Fibroblast of lung (primary cell): ENCODE measurements around the gene LZTS2. TPM values are rescaled to one million over a fixed set of nuclear protein-coding genes. Genes with fewer than 3 reads are reported as not detected.

ENCODE experiments used
- DNase-seq, 2 donors: peaks; one replicate each; pipeline versions ENCODE4 v3.0.0 to v3.0.0-alpha.2; 2010; ENCODE audit warnings: low read depth in 2 of 2
- H2AFZ ChIP-seq: 2 replicates; pipeline ENCODE4 v1.5.1; 2012; ENCODE audit warnings: low read length, control low read depth, inconsistent platforms
- H3K27ac ChIP-seq: 2 replicates; pipeline ENCODE4 v1.5.1; 2011; ENCODE audit warnings: low read length, control low read depth; ENCODE audit not compliant: insufficient read depth
- H3K27me3 ChIP-seq: 2 replicates; pipeline ENCODE4 v1.5.1; 2011; ENCODE audit warnings: mild to moderate bottlenecking, low read length; ENCODE audit not compliant: control insufficient read depth, insufficient read depth
- H3K36me3 ChIP-seq: 2 replicates; pipeline ENCODE4 v1.5.1; 2011; ENCODE audit warnings: low read length; ENCODE audit not compliant: control insufficient read depth, insufficient read depth
- H3K4me1 ChIP-seq: 2 replicates; pipeline ENCODE4 v1.5.1; 2011; ENCODE audit warnings: low read length; ENCODE audit not compliant: control insufficient read depth, insufficient read depth; ENCODE audit errors: extremely low read depth
- H3K4me2 ChIP-seq: 2 replicates; pipeline ENCODE4 v1.5.1; 2011; ENCODE audit warnings: low read length, control low read depth; ENCODE audit not compliant: insufficient read depth; ENCODE audit errors: extremely low read depth
- H3K4me3 ChIP-seq, 4 experiments: fragments of 200-600 bp in 1 of 4; sonication (generic) in 1 of 4; replicated peaks in 1 of 4; 2 replicates each; pipeline ENCODE4 v1.5.1; 2011 to 2016; ENCODE audit warnings: low read length in 4 of 4, low read depth in 3 of 4, mild to moderate bottlenecking in 3 of 4, control low read depth in 2 of 4, inconsistent platforms in 1 of 4, mixed read lengths in 1 of 4; ENCODE audit not compliant: insufficient read depth in 1 of 4; ENCODE audit errors: control extremely low read depth in 1 of 4
- H3K79me2 ChIP-seq: 2 replicates; pipeline ENCODE4 v1.5.1; 2012; ENCODE audit warnings: mild to moderate bottlenecking, low read length, inconsistent platforms; ENCODE audit not compliant: control insufficient read depth, insufficient read depth
- H3K9ac ChIP-seq: 2 replicates; pipeline ENCODE4 v1.5.1; 2011; ENCODE audit warnings: mild to moderate bottlenecking, low read length, control low read depth; ENCODE audit not compliant: insufficient read depth
- H3K9me3 ChIP-seq: 2 replicates; pipeline ENCODE4 v1.5.1; 2012; ENCODE audit warnings: low read depth, low read length; ENCODE audit not compliant: control insufficient read depth, insufficient read depth
- H4K20me1 ChIP-seq: 2 replicates; pipeline ENCODE4 v1.5.1; 2011; ENCODE audit warnings: low read length; ENCODE audit not compliant: control insufficient read depth, insufficient read depth; ENCODE audit errors: extremely low read depth
- EZH2 ChIP-seq: IDR thresholded peaks from 2 replicates; pipeline ENCODE4 v1.5.1; 2012; ENCODE audit warnings: low read length, control low read depth, mild to moderate bottlenecking; ENCODE audit errors: missing control alignments
- polyA plus RNA-seq, 2 donors: library from polyadenylated mRNA; depleted of rRNA in 1 of 2; stranded (reverse) in 1 of 2; unstranded in 1 of 2; fragments of >200 nt; gene quantifications; 2 replicates each; pipeline ENCODE4 v1.2.1, GENCODE V29; 2011 to 2012; ENCODE audit warnings: missing spikeins in 1 of 2
- total RNA-seq: library from RNA; depleted of rRNA; stranded (reverse); fragments of >200 nt; gene quantifications from 2 replicates; pipeline ENCODE4 v1.2.1, GENCODE V29; 2014
- TF ChIP-seq, protein P1 (sequence below), 2 donors: IDR thresholded peaks in 1 of 2; conservative IDR thresholded peaks in 1 of 2; 1 replicate in 1 of 2; 2 replicates in 1 of 2; pipeline ENCODE4 v1.5.1; 2011 to 2012; ENCODE audit warnings: low read length in 2 of 2, control low read depth in 1 of 2, inconsistent platforms in 1 of 2, low read depth in 1 of 2, mild to moderate bottlenecking in 1 of 2

The LZTS2 gene
- total and polyA plus RNA-seq, 2 donors (not counting 1 experiment from before 2014, with no cell fraction given) = 34.7 to 120 TPM

DNA sequence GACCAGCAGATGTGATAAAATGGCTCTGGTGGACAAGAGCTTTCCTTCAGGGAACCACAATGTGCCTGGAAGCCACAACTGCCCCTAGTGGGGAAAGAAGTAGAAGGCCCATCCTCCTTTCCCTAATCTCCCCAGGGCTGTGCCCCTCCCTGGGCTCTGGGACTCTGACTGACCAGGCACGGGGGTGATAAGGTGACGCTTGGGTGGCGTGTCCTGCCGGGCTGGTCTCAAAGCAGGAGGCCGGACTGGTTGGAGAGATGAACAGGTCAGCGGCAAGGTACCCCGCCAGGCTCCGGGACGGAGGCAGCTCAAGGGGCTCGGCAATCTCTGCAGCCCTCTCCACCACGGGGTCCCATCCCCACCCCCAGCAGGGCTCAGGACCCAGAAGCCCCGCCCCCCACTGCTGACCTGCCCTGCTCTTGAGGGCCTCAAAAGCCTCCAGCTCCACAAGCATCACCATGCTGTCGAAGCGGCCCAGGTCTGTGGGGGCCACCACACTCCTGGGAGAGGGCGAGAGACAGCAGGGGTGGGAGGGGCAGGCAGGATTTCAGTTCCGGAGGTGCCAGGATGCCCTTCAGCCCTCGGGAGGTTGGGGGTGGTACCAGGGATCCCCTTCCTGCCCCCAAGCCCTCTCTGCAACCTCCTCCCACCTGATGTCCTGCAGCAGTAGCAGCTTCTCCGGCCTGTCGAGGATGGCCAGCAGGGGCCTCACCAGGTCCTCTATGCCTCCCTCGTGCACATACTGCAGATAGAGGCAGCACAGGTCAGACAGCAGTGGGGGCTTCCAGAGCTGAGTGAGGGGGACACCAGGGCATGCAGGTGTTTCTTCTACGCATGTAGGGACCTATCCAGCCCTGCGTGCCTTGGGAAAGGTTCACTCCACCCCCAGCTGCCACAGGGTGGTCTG, 12.2 kb downstream of the LZTS2 start:
- DNase-seq = no peak

DNA sequence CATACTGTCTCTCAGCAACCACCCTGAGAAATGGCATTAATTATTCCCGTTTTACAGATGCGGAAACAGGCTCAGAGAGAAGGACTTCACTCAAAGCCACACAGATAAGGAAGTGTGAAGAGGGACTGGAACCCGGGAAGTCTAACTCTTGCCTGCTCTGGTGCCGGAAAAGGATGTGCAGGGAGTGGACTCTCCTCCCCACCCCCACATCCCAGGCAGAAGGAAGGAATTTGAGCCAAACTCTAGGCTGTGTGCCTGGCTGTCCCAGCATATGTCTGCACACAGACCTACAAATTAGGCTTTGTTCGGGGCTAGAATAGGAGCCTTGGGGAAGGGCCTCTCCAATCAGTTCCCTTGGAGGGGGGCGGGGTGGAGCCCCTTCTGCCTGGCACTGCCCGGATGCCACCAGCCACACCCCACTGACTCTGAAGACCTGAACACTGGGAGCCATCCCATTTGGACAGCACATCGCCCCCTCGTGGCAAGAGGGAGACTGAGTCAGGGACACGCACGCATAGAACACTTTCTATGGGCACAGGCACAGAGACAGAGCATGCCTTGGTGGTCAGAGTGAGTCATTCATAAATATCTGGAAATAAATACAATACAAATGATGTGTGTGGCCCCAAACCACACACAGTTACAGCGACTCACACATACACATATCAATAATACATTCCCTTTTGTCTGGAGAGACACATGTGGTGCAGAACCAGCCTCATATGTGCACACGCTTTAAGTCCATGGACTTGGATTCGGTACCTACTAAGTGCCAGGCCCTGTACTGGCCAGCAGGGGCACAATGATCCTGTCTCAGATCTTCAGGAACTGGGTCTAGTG, 13.1 kb downstream of the LZTS2 start:
- Histone ChIP-seq H3K4me2 (no peak overlapping the region), H2AFZ (no peak overlapping the region), H3K9me3 (no peaks in the 10 kb centered on the region), H3K36me3 (peaks cover 4% of the 10 kb centered on the region), H3K9ac (no peak overlapping the region), H4K20me1 (no peaks in the 10 kb centered on the region), H3K27ac (peak overlapping the region; percentile 46), H3K4me1 (peaks cover 25% of the 10 kb centered on the region), H3K27me3 (no peaks in the 10 kb centered on the region), H3K79me2 (no peaks in the 10 kb centered on the region), H3K4me3 (no peak overlapping the region)
- peak; percentile 91 to 93 for DNase-seq
- TF ChIP-seq, protein P1, sequence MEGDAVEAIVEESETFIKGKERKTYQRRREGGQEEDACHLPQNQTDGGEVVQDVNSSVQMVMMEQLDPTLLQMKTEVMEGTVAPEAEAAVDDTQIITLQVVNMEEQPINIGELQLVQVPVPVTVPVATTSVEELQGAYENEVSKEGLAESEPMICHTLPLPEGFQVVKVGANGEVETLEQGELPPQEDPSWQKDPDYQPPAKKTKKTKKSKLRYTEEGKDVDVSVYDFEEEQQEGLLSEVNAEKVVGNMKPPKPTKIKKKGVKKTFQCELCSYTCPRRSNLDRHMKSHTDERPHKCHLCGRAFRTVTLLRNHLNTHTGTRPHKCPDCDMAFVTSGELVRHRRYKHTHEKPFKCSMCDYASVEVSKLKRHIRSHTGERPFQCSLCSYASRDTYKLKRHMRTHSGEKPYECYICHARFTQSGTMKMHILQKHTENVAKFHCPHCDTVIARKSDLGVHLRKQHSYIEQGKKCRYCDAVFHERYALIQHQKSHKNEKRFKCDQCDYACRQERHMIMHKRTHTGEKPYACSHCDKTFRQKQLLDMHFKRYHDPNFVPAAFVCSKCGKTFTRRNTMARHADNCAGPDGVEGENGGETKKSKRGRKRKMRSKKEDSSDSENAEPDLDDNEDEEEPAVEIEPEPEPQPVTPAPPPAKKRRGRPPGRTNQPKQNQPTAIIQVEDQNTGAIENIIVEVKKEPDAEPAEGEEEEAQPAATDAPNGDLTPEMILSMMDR (conservative IDR thresholded peaks at IDR 0.05 in 1 of 2, IDR thresholded peaks at IDR 0.05 in 1 of 2; ENCODE audit: low read depth in 1 of 2, low read length in 2 of 2) = peak; percentile 75
- TF ChIP-seq EZH2 = no peak

More for the DNA sequence above, 12.2 kb downstream of the LZTS2 start:
- H3K4me1 ChIP-seq = peaks cover 32% of the 10 kb centered on the region
- H3K27me3 ChIP-seq = no peaks in the 10 kb centered on the region
- peaks cover 9% of the 10 kb centered on the region for H3K36me3 ChIP-seq
- no peak overlapping the region for H2AFZ ChIP-seq
- no peak overlapping the region for H3K9ac ChIP-seq
- no peaks in the 10 kb centered on the region for H3K9me3 ChIP-seq
- TF ChIP-seq, protein P1 (conservative IDR thresholded peaks at IDR 0.05 in 1 of 2, IDR thresholded peaks at IDR 0.05 in 1 of 2; ENCODE audit: low read depth in 1 of 2, low read length in 2 of 2) = peak; percentile 40 to 52
- TF ChIP-seq EZH2 = no peak
- no peak overlapping the region for H3K27ac ChIP-seq
- H3K4me2 ChIP-seq = no peak overlapping the region
- no peak overlapping the region for H3K4me3 ChIP-seq
- no peaks in the 10 kb centered on the region for H4K20me1 ChIP-seq
- H3K79me2 ChIP-seq = no peaks in the 10 kb centered on the region

DNA sequence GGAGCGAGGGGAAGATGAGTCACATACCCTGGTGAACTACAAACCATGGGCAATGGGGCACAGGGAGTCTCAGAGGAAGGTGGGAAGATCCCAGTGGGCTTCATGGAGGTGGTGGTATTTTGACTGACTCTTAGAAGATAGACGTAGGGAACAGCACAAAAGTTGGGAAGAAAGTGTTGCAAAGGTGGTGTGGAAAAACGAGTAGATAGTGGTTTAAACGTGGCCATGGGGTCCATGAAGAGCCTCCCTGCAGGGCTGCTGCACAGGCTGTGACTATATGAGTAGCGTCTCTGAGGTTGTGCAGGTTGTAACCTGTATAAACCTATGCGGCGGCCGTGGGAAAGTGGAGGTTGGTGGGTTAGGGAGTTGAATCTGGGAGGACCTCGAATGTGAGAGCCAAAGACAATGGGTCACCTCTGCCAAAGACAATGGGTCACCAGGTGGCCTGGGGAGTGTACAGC, 13.8 kb downstream of the LZTS2 start:
- TF ChIP-seq, protein P1 (conservative IDR thresholded peaks at IDR 0.05 in 1 of 2, IDR thresholded peaks at IDR 0.05 in 1 of 2; ENCODE audit: low read depth in 1 of 2, low read length in 2 of 2) = no peak
- TF ChIP-seq EZH2 = no peak
- Histone ChIP-seq H3K4me1 (peaks cover 22% of the 10 kb centered on the region), H3K36me3 (no peaks in the 10 kb centered on the region), H3K4me3 (no peak overlapping the region), H3K27ac (peak overlapping the region; percentile 46), H3K79me2 (no peaks in the 10 kb centered on the region), H2AFZ (no peak overlapping the region), H3K4me2 (no peak overlapping the region), H4K20me1 (no peaks in the 10 kb centered on the region), H3K9me3 (no peaks in the 10 kb centered on the region), H3K27me3 (no peaks in the 10 kb centered on the region), H3K9ac (no peak overlapping the region)
- DNase-seq = no peak
